ENCODE measurements around the gene BCLAF1. TPM values are rescaled to one million over a fixed set of nuclear protein-coding genes. Genes with fewer than 3 reads are reported as not detected.

BCLAF1 gene
- total and polyA plus RNA-seq, 4 donors, result 23.2 to 326 (median 68.5) TPM

DNA sequence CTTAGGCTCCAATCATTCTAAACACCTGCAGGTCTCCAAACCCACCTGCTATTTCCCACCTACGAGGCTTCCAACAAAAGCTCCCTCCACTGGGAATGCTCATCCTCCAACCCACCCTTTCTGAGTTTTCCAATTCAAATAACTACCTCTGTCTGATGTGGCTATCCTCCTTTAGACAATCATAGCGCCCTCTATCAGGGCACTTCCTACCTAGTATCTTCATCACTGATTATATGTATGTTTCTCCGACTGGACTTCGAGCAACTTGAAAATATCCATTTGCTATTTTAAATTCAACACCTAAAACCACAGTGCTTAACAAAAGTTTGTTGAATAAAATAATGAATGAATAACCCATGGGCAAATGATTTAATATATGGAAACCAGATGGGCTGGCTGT, 80.9 kb downstream of the BCLAF1 start:
- Histone ChIP-seq H3K27ac (ENCODE audit: low read depth in 1 of 2, low read length in 1 of 2) (no peak overlapping the region), H3K9ac (ENCODE audit: insufficient read depth in 1 of 2, low read length in 2 of 2) (no peak overlapping the region), H3K27me3 (ENCODE audit: control insufficient read depth in 3 of 3, insufficient read depth in 3 of 3, low read length in 2 of 3) (peaks cover 0 to 3% (median 0%) of the 10 kb centered on the region in 3 donors), H3K36me3 (ENCODE audit: control insufficient read depth in 4 of 4, insufficient read depth in 4 of 4, low read length in 4 of 4) (no peaks in the 10 kb centered on the region), H3K9me3 (ENCODE audit: control insufficient read depth in 4 of 4, insufficient read depth in 3 of 4, low read length in 3 of 4) (peaks cover 0 to 2% (median 0%) of the 10 kb centered on the region in 4 donors), H3K4me3 (no peak overlapping the region), H3K4me1 (ENCODE audit: control insufficient read depth in 5 of 5, insufficient read depth in 5 of 5, low read length in 5 of 5) (peaks cover 0 to 17% (median 1%) of the 10 kb centered on the region in 5 donors)
- DNase-seq (no peak), ATAC-seq (ENCODE audit: insufficient read depth, low FRiP score) (no peak)
- TF ChIP-seq, protein P1, sequence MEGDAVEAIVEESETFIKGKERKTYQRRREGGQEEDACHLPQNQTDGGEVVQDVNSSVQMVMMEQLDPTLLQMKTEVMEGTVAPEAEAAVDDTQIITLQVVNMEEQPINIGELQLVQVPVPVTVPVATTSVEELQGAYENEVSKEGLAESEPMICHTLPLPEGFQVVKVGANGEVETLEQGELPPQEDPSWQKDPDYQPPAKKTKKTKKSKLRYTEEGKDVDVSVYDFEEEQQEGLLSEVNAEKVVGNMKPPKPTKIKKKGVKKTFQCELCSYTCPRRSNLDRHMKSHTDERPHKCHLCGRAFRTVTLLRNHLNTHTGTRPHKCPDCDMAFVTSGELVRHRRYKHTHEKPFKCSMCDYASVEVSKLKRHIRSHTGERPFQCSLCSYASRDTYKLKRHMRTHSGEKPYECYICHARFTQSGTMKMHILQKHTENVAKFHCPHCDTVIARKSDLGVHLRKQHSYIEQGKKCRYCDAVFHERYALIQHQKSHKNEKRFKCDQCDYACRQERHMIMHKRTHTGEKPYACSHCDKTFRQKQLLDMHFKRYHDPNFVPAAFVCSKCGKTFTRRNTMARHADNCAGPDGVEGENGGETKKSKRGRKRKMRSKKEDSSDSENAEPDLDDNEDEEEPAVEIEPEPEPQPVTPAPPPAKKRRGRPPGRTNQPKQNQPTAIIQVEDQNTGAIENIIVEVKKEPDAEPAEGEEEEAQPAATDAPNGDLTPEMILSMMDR (IDR thresholded peaks at IDR 0.05; ENCODE audit: control extremely low read depth, extremely low read depth), result no peak
- WGBS, 2 donors, result 95 to 99% methylated on average over 4 of the region's 4 CpGs

Small RNAs within 50 kb of the gene (small RNA-seq; reads per million reads assigned to genes)
- not detected for gene AL023284.1 (ENCODE audit: low replicate concordance)

Other genes starting within 250 kb of the BCLAF1 start
- 1 to 10 TPM in 1 of 2 donors, under 1 TPM in 1; 0.65 to 2.3 TPM for gene MTFR2, start 39.5 kb downstream of the BCLAF1 start, total RNA-seq
- gene MTFR2, start 39.5 kb downstream of the BCLAF1 start, polyA plus RNA-seq, result 1 to 10 TPM in 1 of 2 donors, under 1 TPM in 1; 0.94 to 1.8 TPM

Measured in lung (tissue), 13 donors.